DMS 273 treated with DMSO at 0.1 percent for 48 hours (cell line): ENCODE results near the gene WDR7.

Experiments used
- DNase-seq: peaks from one replicate; lab custom pipeline; 2025; lab: John Stamatoyannopoulos, UW

The WDR7 gene

DNA sequence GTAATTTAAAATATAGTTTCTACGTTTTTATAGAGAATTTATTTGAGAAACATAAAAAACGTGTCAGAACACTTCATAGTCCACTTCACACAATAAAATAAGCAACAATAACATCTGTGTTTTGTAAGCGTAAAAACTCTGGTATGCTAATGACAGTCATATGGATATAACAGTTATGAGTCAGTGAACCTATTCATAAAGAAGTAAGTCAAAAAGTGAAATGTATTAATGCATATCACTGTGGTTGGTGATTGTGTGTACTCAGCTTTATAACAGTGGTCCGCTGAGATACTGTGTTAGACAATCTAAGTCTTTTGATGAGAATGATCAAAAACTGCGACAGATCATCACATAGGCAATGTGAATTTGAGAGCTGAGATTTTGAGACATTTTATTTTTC is 153.2 kb downstream of the WDR7 start:
- no peak for DNase-seq

DNA sequence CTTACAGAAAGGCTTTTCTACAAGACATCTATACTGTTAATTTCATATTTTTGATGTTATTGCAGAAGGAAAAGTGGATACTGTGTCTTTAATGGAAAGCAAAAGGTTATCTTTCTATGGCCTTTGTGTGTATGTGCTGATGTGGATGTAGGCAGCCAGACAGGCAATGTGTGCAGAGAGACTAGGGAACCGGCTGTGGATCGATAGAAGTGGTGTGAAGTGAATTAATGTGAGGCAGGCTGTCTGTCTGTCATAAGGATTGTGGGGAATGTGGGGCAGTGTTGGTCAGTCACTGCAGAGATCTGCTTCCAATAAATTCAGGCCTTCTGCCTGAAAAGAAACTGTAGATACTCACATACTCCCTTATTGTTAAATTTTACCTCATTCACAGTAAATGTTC is 156.7 kb downstream of the WDR7 start:
- DNase-seq = no peak

DNA sequence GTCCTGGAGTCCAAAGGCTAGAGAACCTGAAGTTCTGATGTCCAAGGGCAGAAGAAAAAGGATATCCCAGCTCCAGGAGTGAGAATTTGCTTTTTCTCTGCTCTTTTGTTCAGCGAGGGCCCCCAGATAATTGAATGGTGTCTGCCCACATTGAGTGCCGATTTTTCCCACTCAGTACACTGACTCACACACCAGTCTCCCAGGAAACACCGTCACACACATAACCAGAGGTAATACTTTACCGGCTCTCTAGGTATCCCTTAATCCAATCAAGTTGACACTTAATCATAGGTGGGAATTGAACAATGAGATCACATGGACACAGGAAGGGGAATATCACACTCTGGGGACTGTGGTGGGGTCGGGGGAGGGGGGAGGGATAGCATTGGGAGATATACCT is 161.5 kb downstream of the WDR7 start:
- DNase-seq = no peak

DNA sequence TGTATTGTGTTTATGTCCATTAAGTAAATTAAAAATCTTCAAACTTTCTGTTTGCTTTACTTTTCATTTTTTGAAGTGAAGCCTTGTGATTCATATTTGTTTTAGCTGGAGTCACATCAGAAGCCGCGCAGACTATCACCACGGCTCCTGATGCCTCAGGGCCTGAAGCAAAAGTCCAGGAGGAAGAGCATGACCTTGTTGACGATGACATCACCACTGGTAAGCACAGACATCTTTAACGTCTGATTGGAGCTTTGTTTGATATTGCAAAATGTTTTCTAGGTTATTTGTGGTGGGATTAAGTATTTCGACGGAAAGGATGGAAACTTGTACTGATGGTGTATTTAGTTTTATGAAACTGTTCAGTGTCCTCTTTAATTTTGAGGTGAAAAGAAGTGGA is 164.8 kb downstream of the WDR7 start:
- DNase-seq = no peak

DNA sequence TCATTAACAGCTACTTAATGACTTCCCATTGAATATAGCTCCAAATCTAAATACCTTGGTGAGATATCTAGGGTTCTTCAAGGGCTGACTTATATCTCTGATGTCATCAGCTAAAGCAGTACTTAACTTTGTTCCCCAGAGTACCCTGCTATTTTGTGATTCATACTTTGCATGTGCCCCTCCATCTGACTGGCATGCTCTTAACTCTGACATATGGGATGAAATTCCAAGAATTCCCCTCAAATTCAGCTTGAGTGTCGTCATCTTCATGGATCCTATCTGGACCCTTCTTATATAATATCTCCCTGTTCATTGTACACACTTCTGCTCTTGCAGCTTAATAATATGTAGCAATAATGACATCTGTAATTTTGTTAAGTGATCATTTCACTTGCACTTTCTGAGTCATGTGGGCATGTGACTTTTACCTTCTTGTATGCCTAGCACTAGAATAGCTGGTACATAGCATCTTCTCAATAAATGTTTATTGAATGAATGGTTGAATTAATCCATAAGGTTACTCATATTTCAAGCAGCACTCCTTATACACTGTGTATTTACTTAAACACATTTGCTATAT is 172.9 kb downstream of the WDR7 start:
- DNase-seq = no peak

DNA sequence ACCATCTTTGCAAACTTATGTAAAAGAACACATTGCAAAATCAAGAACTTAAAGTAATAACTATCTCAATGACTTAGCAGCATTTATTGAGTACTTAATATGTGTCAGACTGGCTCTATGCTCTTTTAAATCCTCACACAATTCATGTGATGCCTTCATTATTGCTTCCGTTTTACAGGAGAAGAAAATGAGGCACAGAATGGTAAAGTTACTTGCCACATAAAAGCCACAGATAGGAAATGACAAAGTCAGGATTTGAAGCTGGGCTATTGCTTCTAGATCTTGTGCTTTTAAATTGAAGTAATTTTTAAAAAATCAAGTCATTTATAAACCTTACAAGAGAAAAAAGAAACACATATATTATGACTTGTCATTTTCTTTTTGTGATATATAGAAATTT is 174.2 kb downstream of the WDR7 start:
- no peak for DNase-seq

DNA sequence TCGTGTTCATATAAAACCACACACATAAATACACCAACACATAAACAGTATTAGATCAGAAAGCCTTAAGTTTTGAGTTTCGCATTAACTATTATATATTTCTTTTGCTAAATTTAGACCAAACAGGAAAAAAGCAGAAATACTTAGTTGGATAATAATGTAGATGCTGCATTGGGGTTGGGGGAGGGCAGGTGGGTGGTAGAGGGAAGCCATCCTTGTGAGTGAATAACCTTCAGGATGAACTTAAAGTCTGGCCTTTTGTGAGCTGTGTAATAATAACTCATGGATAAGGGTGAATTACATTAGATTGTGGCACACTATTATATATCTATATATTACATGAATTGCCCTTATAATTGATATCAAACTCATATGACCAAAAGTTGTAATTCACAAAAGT is 174.7 kb downstream of the WDR7 start:
- DNase-seq = no peak

DNA sequence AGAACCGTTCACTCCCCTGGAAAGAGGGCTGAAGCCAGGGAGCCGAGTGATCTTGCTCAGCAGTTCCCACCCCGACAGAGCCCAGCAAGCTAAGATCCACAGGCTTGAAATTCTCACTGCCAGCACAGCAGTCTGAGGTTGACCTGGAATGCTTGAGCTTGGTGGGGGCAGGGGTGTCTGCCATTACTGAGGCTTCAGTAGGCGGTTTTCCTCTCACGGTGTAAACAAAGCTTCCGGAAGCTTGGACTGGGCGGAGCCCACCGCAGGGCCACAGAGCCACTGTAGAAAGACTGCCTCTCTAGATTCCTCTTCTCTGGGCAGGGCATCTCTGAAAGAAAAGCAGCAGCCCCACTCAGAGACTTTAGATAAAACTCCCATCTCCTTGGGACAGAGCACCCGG is 180.8 kb downstream of the WDR7 start:
- DNase-seq = no peak

DNA sequence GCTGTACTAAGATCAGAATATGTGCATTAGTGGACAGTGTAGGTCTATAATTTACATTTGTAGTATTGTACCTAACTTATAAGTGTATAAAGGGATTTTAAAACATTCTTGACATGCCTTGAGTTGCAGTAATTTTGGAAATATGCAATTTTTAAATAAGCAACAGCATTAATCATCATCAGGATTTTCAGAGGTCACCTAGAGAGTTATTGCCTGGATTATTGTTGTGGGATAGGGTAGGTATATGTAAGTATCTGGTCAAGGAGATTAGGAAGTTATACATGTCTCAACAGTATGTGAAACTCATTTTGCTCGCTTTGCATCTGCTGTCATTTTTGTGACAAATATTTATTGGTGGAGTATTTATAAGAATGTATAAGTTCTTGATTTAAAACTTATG is 184.2 kb downstream of the WDR7 start:
- no peak for DNase-seq

DNA sequence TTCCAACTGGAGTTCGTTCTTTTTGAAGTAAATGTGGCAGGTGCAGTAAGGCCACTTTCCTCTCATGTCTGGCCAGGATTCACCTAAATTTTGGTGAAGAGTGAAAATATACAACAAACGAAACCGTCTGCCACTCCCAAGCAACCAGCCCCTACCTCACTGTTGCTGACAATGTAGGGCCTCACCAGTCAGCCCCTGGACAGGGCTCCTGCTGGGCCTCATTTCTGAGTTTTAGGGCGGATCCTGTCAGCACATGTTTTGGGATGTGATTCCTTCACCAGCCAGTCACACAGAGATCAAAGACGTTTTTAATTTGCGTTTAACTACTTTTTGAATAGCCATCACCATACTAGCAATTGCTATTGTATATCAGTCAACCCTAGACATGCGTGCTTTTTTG is 185.0 kb downstream of the WDR7 start:
- no peak for DNase-seq

DNA sequence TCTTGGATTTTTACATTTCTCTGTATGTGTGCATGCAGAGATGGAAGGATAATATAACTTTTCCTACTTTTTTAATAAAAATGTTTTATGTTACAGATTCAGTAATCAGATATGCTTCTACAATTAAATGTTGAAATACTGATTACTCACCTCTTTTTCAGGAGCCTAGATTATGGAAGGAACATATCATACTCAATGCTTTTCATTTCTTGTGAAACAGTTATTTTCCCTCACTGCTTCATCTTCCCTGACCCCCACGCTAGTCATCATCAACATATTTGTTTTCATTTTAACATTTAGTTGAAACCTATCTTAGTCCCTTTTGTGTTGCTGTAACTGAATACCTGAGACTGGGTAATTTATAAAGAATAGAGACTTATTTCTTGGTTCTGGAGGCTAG is 190.7 kb downstream of the WDR7 start:
- DNase-seq = no peak

DNA sequence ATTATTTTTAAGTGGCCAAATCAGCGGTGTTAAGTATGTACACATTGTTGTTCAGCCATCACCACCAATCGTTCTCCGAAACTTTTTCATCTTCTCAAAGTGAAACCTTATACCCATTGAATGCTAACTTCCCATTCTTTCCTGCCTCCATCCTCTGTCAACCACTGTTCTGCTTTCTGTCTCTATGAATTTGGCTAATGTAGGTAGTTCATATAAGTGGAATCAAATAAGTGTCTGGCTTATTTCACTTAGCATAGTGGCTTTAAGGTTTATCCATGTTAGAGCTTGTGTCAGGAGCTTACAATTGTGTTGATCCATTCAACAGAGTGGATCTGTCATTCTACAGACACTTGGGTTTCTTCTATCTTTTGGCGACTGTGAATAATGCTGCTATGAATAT is 192.1 kb downstream of the WDR7 start:
- DNase-seq = no peak

DNA sequence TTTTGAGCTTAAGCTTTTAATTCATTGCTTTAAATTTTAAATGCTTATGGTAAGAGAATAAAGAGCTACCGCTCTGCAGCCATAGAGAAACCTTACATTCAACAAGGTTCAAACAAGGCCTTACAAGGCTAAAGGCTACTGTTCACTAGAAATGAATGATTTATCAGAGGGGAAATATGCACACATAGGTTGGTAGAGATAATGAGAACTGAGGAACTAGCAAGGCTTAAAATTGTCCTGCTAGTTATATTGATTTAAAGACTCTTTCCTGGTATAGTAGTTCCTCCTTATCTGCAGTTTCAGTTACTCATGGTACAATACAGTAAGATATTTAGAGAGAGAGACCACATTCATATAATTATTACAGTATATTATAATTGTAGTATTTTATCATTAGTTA is 193.4 kb downstream of the WDR7 start:
- no peak for DNase-seq

DNA sequence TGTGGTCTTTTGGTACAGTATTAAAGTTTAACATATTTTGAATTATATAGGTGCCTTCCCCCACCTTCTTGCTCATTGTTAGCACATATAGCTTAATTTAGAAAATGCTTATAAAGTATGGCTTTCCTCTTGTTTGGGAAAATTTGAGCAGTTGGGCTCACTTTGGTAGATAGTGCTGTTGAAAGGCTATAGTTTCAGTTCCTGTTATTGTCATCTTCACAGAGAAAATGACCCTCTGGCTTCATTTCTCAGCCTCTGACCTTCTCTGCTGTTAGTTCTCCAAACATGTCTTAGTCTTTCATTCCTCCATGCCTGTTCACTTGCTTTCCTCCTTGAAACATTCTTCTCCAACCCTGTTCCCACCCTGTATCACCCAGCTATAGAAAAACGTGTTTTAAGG is 200.6 kb downstream of the WDR7 start:
- no peak for DNase-seq

DNA sequence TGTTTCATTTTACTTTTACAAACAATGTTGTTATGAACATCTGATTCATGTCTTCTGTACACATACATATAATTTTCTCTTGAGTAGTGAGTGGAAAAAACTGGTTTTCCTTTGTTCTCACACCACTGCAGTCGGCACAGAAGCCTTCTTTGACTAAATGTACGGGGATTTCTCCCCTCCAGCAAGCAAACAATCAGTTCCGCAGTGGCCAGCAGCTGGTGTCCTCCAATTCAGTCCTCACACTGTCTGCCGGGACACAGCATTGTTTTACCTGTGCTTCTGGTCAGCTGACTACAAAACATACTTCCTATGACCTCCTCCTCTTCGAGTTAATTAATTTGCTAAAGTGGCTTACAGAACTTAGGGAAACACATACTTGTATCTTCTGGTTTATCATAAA is 202.8 kb downstream of the WDR7 start:
- DNase-seq = no peak

DNA sequence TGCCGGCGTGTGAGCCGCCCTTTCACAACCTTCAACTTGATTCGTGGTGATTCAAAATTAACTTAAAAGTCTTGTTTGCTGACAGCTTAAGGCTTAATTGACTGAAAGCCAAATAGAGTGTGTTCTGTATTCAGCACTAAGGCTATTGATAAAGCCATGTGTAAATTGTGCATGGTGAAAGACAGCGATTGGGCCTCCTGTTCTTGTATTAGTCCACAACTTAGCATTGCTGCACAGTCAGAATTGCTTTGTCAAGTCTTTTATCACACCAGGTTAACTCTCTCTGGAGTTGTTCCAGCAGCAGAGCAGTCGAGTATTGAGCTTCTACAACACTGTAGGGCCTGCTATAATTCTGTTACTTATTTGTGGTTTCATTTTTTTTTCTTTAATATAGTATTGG is 210.1 kb downstream of the WDR7 start:
- DNase-seq = no peak

DNA sequence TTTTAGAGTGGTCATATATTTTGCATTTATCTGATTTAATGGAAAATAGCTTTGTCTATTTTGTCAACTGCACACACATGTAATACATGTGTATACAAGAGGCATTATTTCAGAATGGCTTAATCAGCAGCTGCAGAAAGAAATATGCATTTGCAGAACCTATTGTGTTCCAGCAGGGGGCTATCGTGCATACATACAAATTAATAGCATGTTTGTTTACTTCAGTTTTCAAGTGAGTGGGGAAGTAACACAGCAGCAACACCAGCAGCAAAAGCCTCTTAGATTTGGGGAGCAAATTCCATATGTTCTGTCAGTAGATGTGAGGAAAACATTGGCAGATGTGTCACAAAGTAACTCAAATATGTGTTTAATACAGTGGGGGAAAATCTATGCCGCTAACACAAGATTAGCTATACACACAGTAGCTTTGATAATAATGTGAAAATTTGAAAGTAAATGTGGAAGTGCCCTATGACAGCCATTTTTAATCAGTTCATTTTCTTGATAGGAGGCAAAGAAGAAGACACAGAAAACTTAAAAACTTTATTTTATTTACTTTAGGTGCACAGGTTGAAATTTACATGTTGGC is 218.1 kb downstream of the WDR7 start:
- peak; percentile 21 for DNase-seq

DNA sequence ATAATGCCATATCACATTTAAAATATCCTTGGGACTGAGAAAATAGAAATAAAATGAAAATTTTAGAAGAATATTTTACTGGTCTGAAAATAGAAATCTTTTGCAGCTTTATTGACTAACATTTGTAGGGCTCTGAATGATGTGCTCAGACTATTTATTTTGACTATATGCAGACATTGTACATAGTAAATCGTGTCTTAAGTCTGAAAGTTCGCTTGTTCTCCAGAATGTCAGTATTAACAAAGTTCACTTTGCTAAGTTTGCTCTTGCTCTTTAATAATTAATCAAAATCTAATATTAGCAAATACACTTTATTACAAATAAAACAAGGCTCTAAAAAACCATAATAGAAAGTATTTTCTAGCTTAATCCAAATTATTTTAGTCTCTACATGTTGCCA is 219.8 kb downstream of the WDR7 start:
- DNase-seq = no peak

DNA sequence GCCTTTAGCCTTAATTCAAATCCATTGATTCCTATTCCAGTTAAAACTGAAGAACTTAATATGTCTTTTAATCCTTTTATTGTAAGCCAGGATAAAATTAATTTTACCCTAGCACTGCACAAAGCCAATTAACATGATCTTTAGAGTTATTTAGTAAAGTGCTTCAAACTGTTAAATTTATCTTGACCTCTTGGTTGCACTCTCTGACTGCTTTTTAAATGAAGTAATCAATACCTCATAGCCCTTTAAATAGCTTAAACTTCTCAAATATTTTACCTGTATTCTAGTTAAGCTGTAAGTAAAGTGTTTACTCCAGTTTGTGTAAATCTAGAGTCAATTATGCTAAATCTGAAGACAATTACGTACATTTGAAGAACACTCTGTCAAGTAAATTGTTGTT is 221.0 kb downstream of the WDR7 start:
- no peak for DNase-seq

DNA sequence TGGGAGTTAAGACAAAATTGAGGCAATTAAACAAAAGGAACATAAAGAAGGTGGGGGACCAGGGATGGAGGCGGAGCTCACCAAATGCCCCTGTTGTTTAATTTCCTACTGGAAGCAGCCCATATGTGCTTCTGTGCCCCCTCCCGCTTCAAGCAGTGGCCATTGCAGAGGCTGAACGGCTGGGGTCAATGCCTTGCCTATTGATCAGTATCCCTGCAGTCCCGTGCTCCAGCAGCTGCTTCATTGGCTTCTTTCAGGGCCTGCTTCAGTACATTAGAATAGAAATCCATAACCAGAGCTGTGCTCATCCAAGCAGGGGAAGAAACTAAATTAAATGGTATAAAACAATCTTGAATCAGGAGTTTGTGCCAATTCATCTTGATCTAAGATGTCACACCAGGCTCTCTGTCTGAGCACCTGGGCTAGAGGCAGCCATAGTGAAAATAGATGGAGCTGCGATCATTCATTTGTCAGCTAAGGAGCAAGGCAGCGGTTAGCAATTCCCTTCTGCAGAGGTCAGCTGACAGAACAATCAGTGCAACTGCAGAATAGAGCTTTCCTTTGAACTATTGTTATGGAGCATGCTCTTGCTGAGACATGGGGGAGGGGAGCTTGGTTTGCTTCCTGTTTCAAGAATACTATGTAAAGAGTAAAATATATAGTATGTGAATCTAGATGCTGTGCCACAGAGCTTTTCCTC is 222.4 kb downstream of the WDR7 start:
- no peak for DNase-seq

DNA sequence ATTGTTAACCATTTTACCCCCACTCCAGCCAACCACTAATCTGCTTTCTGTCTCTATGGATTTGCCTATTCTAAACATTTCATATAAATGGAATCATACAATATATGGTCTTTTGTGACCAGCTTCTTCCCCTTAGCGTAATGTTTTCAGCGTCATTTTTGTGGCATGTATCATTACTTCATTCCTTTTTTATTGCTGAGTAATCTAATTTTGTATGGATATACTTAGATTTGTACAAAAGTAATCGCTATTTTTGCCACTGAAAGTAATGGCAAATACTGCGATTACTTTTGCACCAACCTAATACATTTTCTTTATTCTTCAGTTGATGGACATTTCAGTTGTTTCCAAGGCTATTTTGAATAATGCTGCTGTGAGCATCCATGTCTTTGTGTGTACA is 227.6 kb downstream of the WDR7 start:
- no peak for DNase-seq

DNA sequence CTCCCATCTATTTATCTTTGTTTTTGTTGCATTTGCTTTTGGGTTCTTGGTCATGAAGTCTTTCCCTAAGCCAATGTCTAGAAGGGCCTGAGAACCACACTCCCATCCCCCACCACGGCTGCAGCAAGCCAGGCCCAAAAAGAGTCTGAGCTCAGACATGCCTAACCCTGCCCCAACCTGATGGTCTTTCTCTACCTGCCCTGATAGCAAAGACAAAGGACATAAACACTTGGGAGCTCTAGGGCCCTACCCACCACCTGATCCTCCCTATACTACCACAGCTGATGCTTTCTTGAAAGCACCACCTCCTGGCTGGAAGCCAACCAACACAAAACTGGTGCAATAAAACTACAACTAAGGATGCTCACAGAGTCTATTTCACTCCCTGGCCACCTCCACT is 233.4 kb downstream of the WDR7 start:
- no peak for DNase-seq

DNA sequence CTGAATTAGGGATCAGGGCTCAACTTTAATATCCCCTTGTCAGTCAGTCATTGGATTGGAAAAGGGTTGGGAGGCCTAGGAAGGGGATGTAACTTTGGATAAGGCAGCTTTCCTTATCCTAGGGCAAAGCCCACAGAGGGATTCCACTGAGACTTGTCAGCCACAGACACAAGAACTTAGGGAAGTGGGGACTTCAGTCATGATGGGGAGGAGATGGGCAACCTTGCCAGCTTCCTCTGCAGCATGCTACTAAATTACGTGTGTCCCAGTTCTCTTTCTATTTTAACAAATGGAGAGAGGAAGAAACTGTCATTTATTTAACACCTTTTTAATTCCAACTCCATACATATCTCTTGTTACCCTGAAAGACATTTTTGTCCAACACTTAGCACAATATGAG is 237.8 kb downstream of the WDR7 start:
- DNase-seq = no peak

DNA sequence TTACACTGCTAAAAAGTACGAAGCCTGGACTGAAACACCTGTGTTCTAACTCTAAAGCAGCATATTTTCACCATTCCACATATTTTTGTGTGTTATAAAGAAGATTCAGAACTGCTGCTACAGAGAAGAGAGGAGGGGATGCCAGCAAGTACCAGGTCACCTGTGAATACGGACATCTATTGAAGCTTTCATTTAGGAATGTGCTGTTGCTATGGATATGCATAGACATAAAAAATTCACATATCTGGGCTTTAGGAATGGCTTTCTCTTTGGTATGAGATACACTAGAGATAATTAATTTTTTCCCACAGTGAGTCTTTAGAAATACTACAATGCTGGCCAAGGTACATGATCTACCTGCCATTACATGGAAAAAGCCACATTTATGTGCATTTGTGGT is 238.5 kb downstream of the WDR7 start:
- no peak for DNase-seq
